ENCODE data around the gene CHCHD6.

DNA sequence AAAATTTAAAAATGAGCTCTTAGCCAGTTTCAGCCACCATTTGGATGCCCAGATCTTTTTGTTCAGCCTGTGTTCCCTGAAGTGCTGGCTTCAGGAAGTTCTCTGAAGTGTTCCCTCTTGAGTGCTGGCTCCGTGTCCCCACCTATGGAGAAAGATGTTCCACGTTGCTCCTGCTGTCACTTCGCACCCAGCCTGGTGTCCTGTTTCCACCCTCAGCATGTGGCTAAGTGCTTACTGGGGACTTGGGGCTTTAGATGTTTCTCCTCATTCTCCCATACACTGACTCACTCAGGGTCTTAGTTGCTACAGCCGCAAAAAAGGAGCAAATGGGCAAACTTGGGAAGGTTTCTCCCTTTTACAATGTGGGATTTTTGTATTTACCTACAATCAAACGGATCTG lies 16.6 kb downstream of the CHCHD6 start:
- no peak for TF ChIP-seq POLR2A (IDR thresholded peaks at IDR 0.05)
- TF ChIP-seq, protein P1, sequence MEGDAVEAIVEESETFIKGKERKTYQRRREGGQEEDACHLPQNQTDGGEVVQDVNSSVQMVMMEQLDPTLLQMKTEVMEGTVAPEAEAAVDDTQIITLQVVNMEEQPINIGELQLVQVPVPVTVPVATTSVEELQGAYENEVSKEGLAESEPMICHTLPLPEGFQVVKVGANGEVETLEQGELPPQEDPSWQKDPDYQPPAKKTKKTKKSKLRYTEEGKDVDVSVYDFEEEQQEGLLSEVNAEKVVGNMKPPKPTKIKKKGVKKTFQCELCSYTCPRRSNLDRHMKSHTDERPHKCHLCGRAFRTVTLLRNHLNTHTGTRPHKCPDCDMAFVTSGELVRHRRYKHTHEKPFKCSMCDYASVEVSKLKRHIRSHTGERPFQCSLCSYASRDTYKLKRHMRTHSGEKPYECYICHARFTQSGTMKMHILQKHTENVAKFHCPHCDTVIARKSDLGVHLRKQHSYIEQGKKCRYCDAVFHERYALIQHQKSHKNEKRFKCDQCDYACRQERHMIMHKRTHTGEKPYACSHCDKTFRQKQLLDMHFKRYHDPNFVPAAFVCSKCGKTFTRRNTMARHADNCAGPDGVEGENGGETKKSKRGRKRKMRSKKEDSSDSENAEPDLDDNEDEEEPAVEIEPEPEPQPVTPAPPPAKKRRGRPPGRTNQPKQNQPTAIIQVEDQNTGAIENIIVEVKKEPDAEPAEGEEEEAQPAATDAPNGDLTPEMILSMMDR (IDR thresholded peaks at IDR 0.05) = no peak
